Activated effector memory CD4-positive, alpha-beta T cell treated with anti-CD3 and anti-CD28 coated beads, Interleukin-2, amount 50 U/mL, for 16 hours (primary cell): Measurements from ENCODE around the gene KREMEN1.

Experiments
- DNase-seq: peaks from one replicate; pipeline ENCODE4 v3.0.0-alpha.2; 2020

The KREMEN1 gene

GRCh38 chr22:29049655-29050263 is 23.1 kb upstream of the KREMEN1 start:
- DNase-seq = no peak

- DNase-seq = no peak
These were observed 22.4 kb upstream of the KREMEN1 start for GRCh38 chr22:29050457-29050856.

- no peak for DNase-seq
These were observed 19.7 kb upstream of the KREMEN1 start for GRCh38 chr22:29053048-29053702.

GRCh38 chr22:29054251-29054767 is 18.5 kb upstream of the KREMEN1 start:
- no peak for DNase-seq

GRCh38 chr22:29055192-29055830 is 17.5 kb upstream of the KREMEN1 start:
- no peak for DNase-seq

- no peak for DNase-seq
These were observed 16.4 kb upstream of the KREMEN1 start for GRCh38 chr22:29056472-29056871.

GRCh38 chr22:29060251-29060869 is 12.5 kb upstream of the KREMEN1 start:
- DNase-seq = no peak

- DNase-seq = no peak
These were observed 11.9 kb upstream of the KREMEN1 start for GRCh38 chr22:29060931-29061330.

GRCh38 chr22:29061773-29062172 is 11.1 kb upstream of the KREMEN1 start, which contains the start of gene C22orf31:
TSS of gene C22orf31 (minus strand) at chr22:29061831. CDS start at chr22:29061792, 39 bp downstream.
- no peak for DNase-seq

- DNase-seq = no peak
These were observed 10.5 kb upstream of the KREMEN1 start for GRCh38 chr22:29062286-29062821.

GRCh38 chr22:29065468-29066190 is 7.2 kb upstream of the KREMEN1 start:
- no peak for DNase-seq

GRCh38 chr22:29069463-29069862 is 3.4 kb upstream of the KREMEN1 start:
- no peak for DNase-seq

GRCh38 chr22:29070490-29070889 is 2.3 kb upstream of the KREMEN1 start:
- no peak for DNase-seq

- peak; percentile 72 for DNase-seq
These were observed 1.4 kb upstream of the KREMEN1 start for GRCh38 chr22:29071261-29072045.

- peak; percentile 93 for DNase-seq
These were observed 449 bp upstream of the KREMEN1 start for GRCh38 chr22:29072193-29072978.

- DNase-seq = peak; percentile 66
These were observed 912 bp downstream of the KREMEN1 start for GRCh38 chr22:29073618-29074275.

GRCh38 chr22:29074276-29074772 is 1.5 kb downstream of the KREMEN1 start:
- DNase-seq = no peak

- no peak for DNase-seq
These were observed 5.4 kb downstream of the KREMEN1 start for GRCh38 chr22:29078036-29078868.

- DNase-seq = no peak
These were observed 6.0 kb downstream of the KREMEN1 start for GRCh38 chr22:29078869-29079207.
